ENCODE results near the gene ATP8B1.

ATP8B1 gene

GRCh38 chr18:57793302-57793986 is 9.7 kb downstream of the ATP8B1 start:
- TF ChIP-seq POLR2A (IDR thresholded peaks at IDR 0.05; ENCODE audit: low read depth, low read length): no peak
- FAIRE-seq (no peak), DNase-seq (ENCODE audit: insufficient read length, low spot score) (no peak)

- FAIRE-seq (no peak), DNase-seq (ENCODE audit: insufficient read length, low spot score) (no peak)
- TF ChIP-seq POLR2A (IDR thresholded peaks at IDR 0.05; ENCODE audit: low read depth, low read length): no peak
These were observed 10.3 kb downstream of the ATP8B1 start for GRCh38 chr18:57792631-57793301.

- DNase-seq (ENCODE audit: insufficient read length, low spot score) (no peak), FAIRE-seq (no peak)
These were observed 11.2 kb downstream of the ATP8B1 start for GRCh38 chr18:57791911-57792310.

GRCh38 chr18:57791192-57791591 is 11.9 kb downstream of the ATP8B1 start:
- FAIRE-seq: no peak
- TF ChIP-seq POLR2A (IDR thresholded peaks at IDR 0.05; ENCODE audit: low read depth, low read length): no peak
- DNase-seq (ENCODE audit: insufficient read length, low spot score): no peak

More at GRCh38 chr18:57791911-57792310, 11.2 kb downstream of the ATP8B1 start:
- no peak for TF ChIP-seq POLR2A (IDR thresholded peaks at IDR 0.05; ENCODE audit: low read depth, low read length)

GRCh38 chr18:57790316-57790715 is 12.8 kb downstream of the ATP8B1 start:
- DNase-seq (ENCODE audit: insufficient read length, low spot score): no peak
- no peak for TF ChIP-seq POLR2A (IDR thresholded peaks at IDR 0.05; ENCODE audit: low read depth, low read length)
- FAIRE-seq: no peak

- TF ChIP-seq POLR2A (IDR thresholded peaks at IDR 0.05; ENCODE audit: low read depth, low read length): no peak
- FAIRE-seq (no peak), DNase-seq (ENCODE audit: insufficient read length, low spot score) (no peak)
These were observed 13.4 kb downstream of the ATP8B1 start for GRCh38 chr18:57789759-57790158.

- no peak for TF ChIP-seq POLR2A (IDR thresholded peaks at IDR 0.05; ENCODE audit: low read depth, low read length)
- DNase-seq (ENCODE audit: insufficient read length, low spot score): no peak
- no peak for FAIRE-seq
These were observed 14.0 kb downstream of the ATP8B1 start for GRCh38 chr18:57789090-57789489.

- no peak for TF ChIP-seq POLR2A (IDR thresholded peaks at IDR 0.05; ENCODE audit: low read depth, low read length)
- FAIRE-seq (no peak), DNase-seq (ENCODE audit: insufficient read length, low spot score) (no peak)
These were observed 15.9 kb downstream of the ATP8B1 start for GRCh38 chr18:57787068-57787685.

GRCh38 chr18:57785751-57786437 is 17.2 kb downstream of the ATP8B1 start:
- TF ChIP-seq POLR2A (IDR thresholded peaks at IDR 0.05; ENCODE audit: low read depth, low read length): no peak
- DNase-seq (ENCODE audit: insufficient read length, low spot score): no peak
- FAIRE-seq: no peak

- no peak for TF ChIP-seq POLR2A (IDR thresholded peaks at IDR 0.05; ENCODE audit: low read depth, low read length)
- no peak for DNase-seq (ENCODE audit: insufficient read length, low spot score)
- no peak for FAIRE-seq
These were observed 18.4 kb downstream of the ATP8B1 start for GRCh38 chr18:57784801-57785114.

- DNase-seq (ENCODE audit: insufficient read length, low spot score) (no peak), FAIRE-seq (peak; percentile 80)
- no peak for TF ChIP-seq POLR2A (IDR thresholded peaks at IDR 0.05; ENCODE audit: low read depth, low read length)
These were observed 18.9 kb downstream of the ATP8B1 start for GRCh38 chr18:57784034-57784800.

GRCh38 chr18:57782049-57782448 is 21.1 kb downstream of the ATP8B1 start:
- DNase-seq (ENCODE audit: insufficient read length, low spot score): no peak
- no peak for FAIRE-seq
- TF ChIP-seq POLR2A (IDR thresholded peaks at IDR 0.05; ENCODE audit: low read depth, low read length): no peak

GRCh38 chr18:57780706-57781347 is 22.3 kb downstream of the ATP8B1 start:
- DNase-seq (ENCODE audit: insufficient read length, low spot score): no peak
- TF ChIP-seq POLR2A (IDR thresholded peaks at IDR 0.05; ENCODE audit: low read depth, low read length): no peak
- peak; percentile 53 for FAIRE-seq
